ENCODE measurements around the gene CLIP4. TPM values are rescaled to one million over a fixed set of nuclear protein-coding genes. Genes with fewer than 3 reads are reported as not detected.

The CLIP4 gene
- total and polyA plus RNA-seq, 2 experiments from 2014 or later: 0.06 to 0.14 TPM

DNA sequence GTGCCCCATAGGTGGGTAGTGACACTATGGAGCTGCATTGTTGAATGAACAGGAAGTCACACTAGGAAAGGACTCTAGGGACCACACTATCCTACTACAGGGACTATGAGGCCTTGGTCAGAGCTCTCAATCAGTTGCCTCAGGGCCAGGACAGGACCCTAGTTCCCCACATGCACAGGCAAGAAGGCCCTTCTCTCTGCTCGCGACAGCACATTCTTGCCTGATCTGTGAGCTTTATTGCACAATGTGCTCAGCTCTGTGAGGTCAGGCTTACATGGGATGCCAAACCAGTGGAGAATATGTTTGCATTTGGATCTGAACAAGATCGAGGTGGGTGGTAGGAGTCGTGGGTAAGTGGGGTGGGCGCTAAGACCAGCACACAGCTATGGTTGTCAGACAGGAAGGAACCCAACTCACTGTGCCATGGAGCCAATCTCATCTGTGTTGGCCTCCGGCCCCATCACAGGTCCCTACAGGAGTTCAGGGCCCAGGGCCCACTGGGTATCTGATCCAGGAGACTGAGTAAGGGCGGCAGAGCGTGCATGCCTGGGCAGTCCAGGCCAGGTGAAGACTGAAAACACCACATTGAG lies 48.8 kb upstream of the CLIP4 start (continued):
- no peak for TF ChIP-seq ZNF462 (CRISPR knock-in tag; IDR thresholded peaks at IDR 0.05)

- H3K27me3 ChIP-seq (ENCODE audit: insufficient read depth): no peaks in the 10 kb centered on the region
- H3K4me2 ChIP-seq: no peak overlapping the region
- H3K4me1 ChIP-seq (ENCODE audit: insufficient read depth): no peaks in the 10 kb centered on the region; the same call in 1 of the 2 replicates
- DNase-seq (ENCODE audit: low spot score) (no peak), ATAC-seq (no peak)
- H3K9me2 ChIP-seq (ENCODE audit: insufficient read depth): no peaks in the 10 kb centered on the region
- no peaks in the 10 kb centered on the region for H3K79me2 ChIP-seq (replicated peaks; ENCODE audit: insufficient read depth)
- H3K27ac ChIP-seq (ENCODE audit: low read depth): no peak overlapping the region
- no peak overlapping the region for H3K4me3 Mint-ChIP-seq
- peaks cover 17% of the 10 kb centered on the region for H3K4me1 Mint-ChIP-seq
- H4K20me1 ChIP-seq (replicated peaks; ENCODE audit: insufficient read depth): no peaks in the 10 kb centered on the region
- no peak overlapping the region for H2AFZ ChIP-seq
- no peaks in the 10 kb centered on the region for H3K9me3 Mint-ChIP-seq
- peaks cover 7% of the 10 kb centered on the region for H3K27me3 Mint-ChIP-seq (ENCODE audit: insufficient read depth, low read depth, poor library complexity)
- H3K4me3 ChIP-seq: no peak overlapping the region
- no peaks in the 10 kb centered on the region for H3F3A ChIP-seq (replicated peaks; ENCODE audit: low read depth)
- no peak overlapping the region for H3K27ac Mint-ChIP-seq
- no peaks in the 10 kb centered on the region for H3K36me3 ChIP-seq (ENCODE audit: insufficient read depth)
- H3K36me3 Mint-ChIP-seq (ENCODE audit: low read depth): no peaks in the 10 kb centered on the region
- no peak for TF ChIP-seq EZH2 (IDR thresholded peaks at IDR 0.05; ENCODE audit: low read depth, unreplicated experiment)
- TF ChIP-seq POLR2AphosphoS5 (IDR thresholded peaks at IDR 0.05; ENCODE audit: low read depth): no peak
- TF ChIP-seq JUNB (IDR thresholded peaks at IDR 0.05; ENCODE audit: unreplicated experiment): no peak
- TF ChIP-seq EZH2phosphoT487 (IDR thresholded peaks at IDR 0.05; ENCODE audit: unreplicated experiment): no peak
- no peak for TF ChIP-seq CREB1 (CRISPR knock-in tag; IDR thresholded peaks at IDR 0.05; ENCODE audit: low read depth)
- TF ChIP-seq ZNF114 (CRISPR knock-in tag; IDR thresholded peaks at IDR 0.05): no peak
- no peak for TF ChIP-seq ETS1 (IDR thresholded peaks at IDR 0.05)
- no peak for TF ChIP-seq STAT1 (IDR thresholded peaks at IDR 0.05; ENCODE audit: unreplicated experiment)
These were observed 48.1 kb upstream of the CLIP4 start for GRCh38 chr2:29066997-29067605.
